Activated CD4-positive, alpha-beta T cell treated with anti-CD3 and anti-CD28 coated beads, Interleukin-2, amount 10 ng/mL, durations not matched to agents 24 days and 14 days (primary cell): Measurements from ENCODE around the gene PSMD2. TPM values are rescaled to one million over a fixed set of nuclear protein-coding genes. Genes with fewer than 3 reads are reported as not detected.

Experiments used
- DNase-seq: peaks from one replicate; pipeline ENCODE4 v3.0.0; 2022
- H3K27ac Mint-ChIP-seq: one replicate; pipeline ENCODE4 v1.8.0; 2022; ENCODE audit warnings: mild to moderate bottlenecking, mixed read lengths
- H3K27me3 Mint-ChIP-seq: one replicate; pipeline ENCODE4 v1.8.0; 2022; ENCODE audit warnings: mixed read lengths
- H3K36me3 Mint-ChIP-seq: one replicate; pipeline ENCODE4 v1.8.0; 2022; ENCODE audit warnings: low read depth, mild to moderate bottlenecking, mixed read lengths
- H3K4me1 Mint-ChIP-seq: one replicate; pipeline ENCODE4 v1.8.0; 2021; ENCODE audit warnings: mixed read lengths
- H3K4me3 Mint-ChIP-seq: one replicate; pipeline ENCODE4 v1.8.0; 2022; ENCODE audit warnings: mild to moderate bottlenecking, moderate library complexity, mixed read lengths
- H3K9me3 Mint-ChIP-seq: one replicate; pipeline ENCODE4 v1.8.0; 2021; ENCODE audit warnings: mixed read lengths
- intact Hi-C: fragments of 100-400 bp; cut with micrococcal nuclease; formaldehyde crosslinking; loops from one replicate; pipeline ENCODE4 v1.15.1; 2023
- total RNA-seq: library from RNA; stranded (reverse); gene quantifications from 2 replicates; pipeline ENCODE4 v1.2.3, GENCODE V29; 2022

PSMD2 gene
- total RNA-seq, 1 donor from 2014 or later, result 283 TPM

DNA sequence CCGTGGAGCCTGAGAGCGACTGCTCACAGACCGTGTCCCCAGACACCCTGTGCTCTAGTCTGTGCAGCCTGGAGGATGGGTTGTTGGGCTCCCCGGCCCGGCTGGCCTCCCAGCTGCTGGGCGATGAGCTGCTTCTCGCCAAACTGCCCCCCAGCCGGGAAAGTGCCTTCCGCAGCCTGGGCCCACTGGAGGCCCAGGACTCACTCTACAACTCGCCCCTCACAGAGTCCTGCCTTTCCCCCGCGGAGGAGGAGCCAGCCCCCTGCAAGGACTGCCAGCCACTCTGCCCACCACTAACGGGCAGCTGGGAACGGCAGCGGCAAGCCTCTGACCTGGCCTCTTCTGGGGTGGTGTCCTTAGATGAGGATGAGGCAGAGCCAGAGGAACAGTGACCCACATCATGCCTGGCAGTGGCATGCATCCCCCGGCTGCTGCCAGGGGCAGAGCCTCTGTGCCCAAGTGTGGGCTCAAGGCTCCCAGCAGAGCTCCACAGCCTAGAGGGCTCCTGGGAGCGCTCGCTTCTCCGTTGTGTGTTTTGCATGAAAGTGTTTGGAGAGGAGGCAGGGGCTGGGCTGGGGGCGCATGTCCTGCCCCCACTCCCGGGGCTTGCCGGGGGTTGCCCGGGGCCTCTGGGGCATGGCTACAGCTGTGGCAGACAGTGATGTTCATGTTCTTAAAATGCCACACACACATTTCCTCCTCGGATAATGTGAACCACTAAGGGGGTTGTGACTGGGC is 45.7 kb downstream of the PSMD2 start:
- Mint-ChIP-seq H3K9me3 (no peaks in the 10 kb centered on the region), H3K36me3 (peaks cover 6% of the 10 kb centered on the region), H3K4me3 (no peak overlapping the region), H3K4me1 (peaks cover 15% of the 10 kb centered on the region), H3K27me3 (no peaks in the 10 kb centered on the region), H3K27ac (no peak overlapping the region)
- intact Hi-C loops, result no loop called here
- no peak for DNase-seq

DNA sequence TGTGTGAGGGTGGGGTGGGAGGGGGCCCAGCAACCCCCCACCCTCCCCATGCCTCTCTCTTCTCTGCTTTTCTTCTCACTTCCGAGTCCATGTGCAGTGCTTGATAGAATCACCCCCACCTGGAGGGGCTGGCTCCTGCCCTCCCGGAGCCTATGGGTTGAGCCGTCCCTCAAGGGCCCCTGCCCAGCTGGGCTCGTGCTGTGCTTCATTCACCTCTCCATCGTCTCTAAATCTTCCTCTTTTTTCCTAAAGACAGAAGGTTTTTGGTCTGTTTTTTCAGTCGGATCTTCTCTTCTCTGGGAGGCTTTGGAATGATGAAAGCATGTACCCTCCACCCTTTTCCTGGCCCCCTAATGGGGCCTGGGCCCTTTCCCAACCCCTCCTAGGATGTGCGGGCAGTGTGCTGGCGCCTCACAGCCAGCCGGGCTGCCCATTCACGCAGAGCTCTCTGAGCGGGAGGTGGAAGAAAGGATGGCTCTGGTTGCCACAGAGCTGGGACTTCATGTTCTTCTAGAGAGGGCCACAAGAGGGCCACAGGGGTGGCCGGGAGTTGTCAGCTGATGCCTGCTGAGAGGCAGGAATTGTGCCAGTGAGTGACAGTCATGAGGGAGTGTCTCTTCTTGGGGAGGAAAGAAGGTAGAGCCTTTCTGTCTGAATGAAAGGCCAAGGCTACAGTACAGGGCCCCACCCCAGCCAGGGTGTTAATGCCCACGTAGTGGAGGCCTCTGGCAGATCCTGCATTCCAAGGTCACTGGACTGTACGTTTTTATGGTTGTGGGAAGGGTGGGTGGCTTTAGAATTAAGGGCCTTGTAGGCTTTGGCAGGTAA is 46.5 kb downstream of the PSMD2 start:
- Mint-ChIP-seq H3K4me1 (peaks cover 15% of the 10 kb centered on the region), H3K36me3 (peaks cover 6% of the 10 kb centered on the region), H3K9me3 (no peaks in the 10 kb centered on the region), H3K27ac (peak overlapping the region; percentile 51), H3K27me3 (no peaks in the 10 kb centered on the region), H3K4me3 (no peak overlapping the region)
- DNase-seq, result peak; percentile 64
- intact Hi-C loops, result no loop called here

DNA sequence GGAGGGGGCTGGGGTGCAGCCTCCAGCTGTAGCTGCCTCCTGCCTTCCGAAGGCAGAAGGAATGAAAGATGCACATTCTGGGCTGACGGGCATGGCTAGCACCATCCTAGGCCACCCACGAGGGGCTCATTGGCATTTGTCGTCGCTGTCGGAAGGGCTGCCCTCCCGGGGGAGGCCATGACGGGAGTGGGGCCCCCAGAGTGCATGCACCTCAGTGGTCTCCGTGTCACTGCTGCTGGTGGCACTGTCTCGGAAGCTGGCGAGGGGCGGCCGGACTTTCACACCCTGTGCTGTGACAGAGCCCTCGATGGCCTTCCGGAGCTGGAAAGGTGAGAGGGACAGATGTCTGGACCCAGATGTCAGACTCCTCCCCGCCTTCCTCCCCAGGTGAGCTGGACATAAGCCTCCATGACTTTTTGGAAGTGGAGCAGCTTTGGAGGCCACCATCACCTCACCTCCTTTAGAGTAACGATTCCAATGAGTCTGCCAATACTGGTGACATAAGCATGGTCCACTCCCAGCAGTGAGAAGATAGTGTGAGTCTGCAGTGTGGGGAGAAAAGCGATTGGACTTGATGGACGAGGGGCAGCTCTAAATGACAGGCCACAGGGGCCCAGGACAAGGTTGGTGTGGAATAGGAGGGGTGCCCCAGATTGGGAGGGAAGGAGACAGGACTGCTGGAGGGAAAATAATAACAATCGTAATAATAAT is 47.6 kb downstream of the PSMD2 start:
- Mint-ChIP-seq H3K4me3 (no peak overlapping the region), H3K27ac (no peak overlapping the region), H3K36me3 (peaks cover 6% of the 10 kb centered on the region), H3K9me3 (no peaks in the 10 kb centered on the region), H3K4me1 (peaks cover 7% of the 10 kb centered on the region), H3K27me3 (no peaks in the 10 kb centered on the region)
- DNase-seq, result no peak
- intact Hi-C loops, result no loop called here

DNA sequence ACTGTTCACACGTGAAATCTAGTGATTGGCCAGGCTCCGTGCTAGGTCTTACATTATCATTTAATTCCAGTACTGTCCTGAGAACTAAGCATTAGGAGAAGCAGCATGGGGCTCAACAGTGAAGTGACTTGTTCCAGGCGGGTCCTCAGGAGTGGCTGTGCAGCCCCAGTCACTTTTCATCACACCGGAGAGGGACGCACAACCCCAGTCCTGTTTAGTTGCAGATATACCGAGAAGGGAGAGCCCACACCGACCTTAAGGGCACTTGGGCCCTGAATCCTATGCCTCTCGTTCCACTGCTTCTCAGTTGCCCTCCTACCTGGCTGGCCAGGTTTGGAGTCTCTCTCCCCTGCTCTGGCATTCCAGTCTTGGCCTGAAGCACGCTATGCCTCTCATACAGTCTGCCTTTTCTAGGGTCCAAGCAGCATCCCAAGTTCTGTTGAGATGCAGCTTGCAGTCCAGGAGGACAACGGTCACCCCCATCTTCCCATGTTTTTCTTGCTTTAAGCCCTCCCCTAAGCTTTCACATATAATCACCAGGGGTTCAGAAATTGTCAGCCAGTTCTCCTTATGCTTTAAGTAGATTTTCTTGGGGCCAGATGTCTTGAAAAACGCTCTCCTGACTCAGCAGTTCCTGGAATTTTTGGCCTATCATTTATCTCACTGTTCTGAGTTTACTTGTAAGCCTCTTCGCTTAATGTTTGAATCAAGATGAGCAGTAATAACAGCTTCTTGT is 48.4 kb downstream of the PSMD2 start:
- intact Hi-C loops, result no loop called here
- no peak overlapping the region for H3K27ac Mint-ChIP-seq
- H3K9me3 Mint-ChIP-seq, result no peaks in the 10 kb centered on the region
- H3K36me3 Mint-ChIP-seq, result peaks cover 6% of the 10 kb centered on the region
- no peak for DNase-seq
- H3K4me3 Mint-ChIP-seq, result no peak overlapping the region
- no peaks in the 10 kb centered on the region for H3K27me3 Mint-ChIP-seq
- peaks cover 7% of the 10 kb centered on the region for H3K4me1 Mint-ChIP-seq

DNA sequence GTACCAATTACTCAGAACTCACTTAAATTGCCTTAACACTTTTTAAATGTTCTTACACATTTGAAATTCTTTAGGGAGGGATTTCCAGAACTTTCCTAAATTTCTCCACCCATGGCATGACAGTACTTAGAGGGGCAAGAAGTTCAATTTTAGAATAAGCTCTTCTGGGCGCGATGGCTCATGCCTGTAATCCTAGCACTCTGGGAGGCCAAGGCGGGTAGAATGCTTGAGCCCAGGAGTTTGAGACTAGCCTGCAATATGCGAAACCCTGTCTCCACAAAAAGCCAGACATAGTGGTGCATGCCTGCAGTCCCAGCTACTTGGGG is 49.0 kb downstream of the PSMD2 start:
- Mint-ChIP-seq H3K27ac (no peak overlapping the region), H3K4me3 (no peak overlapping the region), H3K27me3 (no peaks in the 10 kb centered on the region), H3K36me3 (peaks cover 3% of the 10 kb centered on the region), H3K9me3 (no peaks in the 10 kb centered on the region), H3K4me1 (peaks cover 7% of the 10 kb centered on the region)
- intact Hi-C loops, result no loop called here
- DNase-seq, result no peak

DNA sequence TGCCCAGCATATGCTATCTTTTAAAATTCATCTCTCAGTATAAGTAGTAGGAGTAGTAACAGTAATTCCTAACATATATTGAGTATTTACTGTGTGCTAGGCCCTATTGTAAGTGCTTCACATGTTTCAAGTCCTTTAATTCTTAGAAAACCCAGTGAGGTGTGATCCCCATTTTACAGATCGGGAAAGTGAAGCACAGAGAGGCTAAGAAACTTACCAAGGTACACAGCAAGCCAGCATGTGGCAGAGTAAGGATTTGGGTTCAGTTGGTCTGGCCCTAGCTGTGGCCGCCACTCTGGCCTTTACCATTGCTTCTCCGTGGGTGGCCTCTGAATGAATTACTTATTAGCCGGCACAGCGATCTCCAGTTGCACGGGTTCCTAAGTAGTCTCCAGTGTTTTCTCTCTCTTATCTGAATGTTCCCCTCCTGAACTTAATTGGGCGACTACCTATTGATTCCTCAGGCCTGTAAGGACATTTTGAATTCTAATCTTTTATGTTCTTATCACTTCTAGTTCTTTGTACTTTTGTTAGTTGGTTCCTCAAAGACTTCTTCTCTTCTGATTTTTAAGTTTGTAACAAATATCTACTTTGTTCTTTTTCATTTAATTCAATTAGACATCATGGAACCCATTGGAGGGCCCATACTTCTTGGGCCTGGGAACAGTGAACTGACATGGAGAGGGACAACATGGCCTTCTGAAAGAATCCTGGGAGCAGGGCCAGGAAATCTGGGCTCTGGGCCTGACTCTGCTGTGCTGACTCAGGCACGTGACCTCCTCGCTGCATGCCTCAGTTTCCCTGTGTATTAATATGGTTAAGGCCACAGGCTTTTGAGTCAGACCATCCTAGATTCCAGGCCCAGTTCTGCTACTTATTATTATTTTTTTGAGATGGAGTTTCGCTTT is 50.8 kb downstream of the PSMD2 start:
- Mint-ChIP-seq H3K27ac (no peak overlapping the region), H3K4me3 (no peak overlapping the region), H3K36me3 (peaks cover 1% of the 10 kb centered on the region), H3K9me3 (no peaks in the 10 kb centered on the region), H3K4me1 (peaks cover 7% of the 10 kb centered on the region), H3K27me3 (no peaks in the 10 kb centered on the region)
- intact Hi-C loops, result no loop called here
- no peak for DNase-seq

DNA sequence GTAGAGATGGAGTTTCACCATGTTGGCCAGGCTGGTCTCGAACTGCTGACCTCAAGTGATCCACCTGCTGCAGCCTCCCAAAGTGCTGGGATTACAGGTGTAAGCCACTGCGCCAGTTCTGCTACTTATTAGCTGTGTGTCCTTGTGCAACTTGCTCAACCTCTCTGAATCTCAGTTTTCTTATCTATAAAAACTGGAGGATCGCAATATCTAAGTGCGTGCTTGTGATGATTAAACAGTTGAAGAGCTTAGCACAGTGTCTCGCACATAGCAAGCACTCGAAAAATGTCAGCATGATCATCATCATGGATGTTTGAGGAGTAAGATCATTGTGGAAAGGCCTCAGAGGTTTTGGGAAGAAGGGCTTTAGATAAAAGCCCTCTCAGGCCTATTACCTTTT is 51.6 kb downstream of the PSMD2 start:
- Mint-ChIP-seq H3K9me3 (no peaks in the 10 kb centered on the region), H3K27ac (no peak overlapping the region), H3K4me1 (peaks cover 5% of the 10 kb centered on the region), H3K36me3 (no peaks in the 10 kb centered on the region), H3K27me3 (no peaks in the 10 kb centered on the region), H3K4me3 (no peak overlapping the region)
- intact Hi-C loops, result no loop called here
- no peak for DNase-seq

DNA sequence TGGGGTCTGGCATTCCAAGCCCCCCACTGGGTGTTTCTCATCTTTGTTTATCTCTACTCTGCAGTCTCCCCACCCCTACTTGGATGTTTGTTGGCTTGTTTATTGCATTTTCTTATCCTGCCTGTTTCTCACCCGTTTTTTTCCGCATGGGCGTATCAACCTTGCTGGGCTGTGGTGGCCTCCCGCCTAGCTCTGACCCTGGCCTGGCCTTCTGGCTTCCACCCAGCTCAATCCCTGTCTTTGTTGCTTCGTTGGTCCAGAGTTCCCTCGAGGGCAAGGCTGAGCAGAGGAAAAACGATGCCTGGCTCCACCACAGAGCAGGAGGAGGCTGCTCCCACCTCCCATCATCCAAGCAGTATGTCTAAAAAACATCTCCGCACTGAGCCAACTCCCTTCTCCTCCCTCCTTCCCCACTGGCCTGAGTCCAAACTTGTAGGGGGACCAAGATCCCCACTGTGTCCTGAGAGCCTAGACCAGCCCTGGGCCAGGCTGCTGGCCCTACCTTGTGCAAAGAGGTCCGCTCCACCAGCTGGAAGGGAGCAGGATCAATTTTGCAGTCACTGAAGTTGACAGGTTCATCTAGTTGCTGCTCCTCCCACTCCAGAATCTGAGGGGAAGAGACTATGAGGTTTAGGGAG is 52.6 kb downstream of the PSMD2 start:
- Mint-ChIP-seq H3K27ac (no peak overlapping the region), H3K4me1 (peaks cover 4% of the 10 kb centered on the region), H3K4me3 (no peak overlapping the region), H3K36me3 (no peaks in the 10 kb centered on the region), H3K9me3 (no peaks in the 10 kb centered on the region), H3K27me3 (no peaks in the 10 kb centered on the region)
- no peak for DNase-seq
- intact Hi-C loops, result no loop called here

DNA sequence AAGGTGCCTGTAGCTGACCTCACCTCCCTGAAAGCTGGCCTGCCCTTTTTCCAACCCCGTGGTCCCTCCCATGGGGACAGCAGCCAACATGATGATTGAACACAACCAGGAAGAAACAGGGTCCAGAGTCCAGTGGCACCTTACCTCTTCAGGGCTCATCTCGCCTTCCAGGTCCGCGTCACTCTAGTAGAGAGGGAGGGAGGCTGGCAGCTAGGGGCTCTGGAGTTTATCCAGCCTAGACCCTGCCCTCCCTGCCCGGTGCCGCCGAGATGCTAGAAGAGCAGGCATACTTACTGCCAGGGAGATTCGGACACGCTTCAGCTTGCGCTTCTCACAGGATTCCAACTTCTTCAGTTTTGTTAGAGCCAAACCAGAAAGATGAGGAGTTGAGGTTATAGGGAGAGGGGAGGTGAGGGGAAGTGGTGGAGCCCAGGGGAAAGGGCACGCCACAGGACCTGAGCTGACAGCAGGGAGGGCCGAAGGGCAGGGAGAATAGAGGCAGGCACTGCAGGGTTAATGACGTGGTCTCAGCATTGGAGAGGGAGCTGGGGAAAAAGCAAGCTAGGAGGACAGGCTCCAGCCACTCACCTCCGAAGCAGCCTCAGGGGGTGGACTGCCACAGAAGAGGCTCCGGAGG is 53.2 kb downstream of the PSMD2 start:
- no peak for DNase-seq
- H3K9me3 Mint-ChIP-seq, result no peaks in the 10 kb centered on the region
- H3K27me3 Mint-ChIP-seq, result no peaks in the 10 kb centered on the region
- no peak overlapping the region for H3K27ac Mint-ChIP-seq
- no peaks in the 10 kb centered on the region for H3K36me3 Mint-ChIP-seq
- no peak overlapping the region for H3K4me3 Mint-ChIP-seq
- H3K4me1 Mint-ChIP-seq, result peaks cover 4% of the 10 kb centered on the region
- intact Hi-C loops, result no loop called here

DNA sequence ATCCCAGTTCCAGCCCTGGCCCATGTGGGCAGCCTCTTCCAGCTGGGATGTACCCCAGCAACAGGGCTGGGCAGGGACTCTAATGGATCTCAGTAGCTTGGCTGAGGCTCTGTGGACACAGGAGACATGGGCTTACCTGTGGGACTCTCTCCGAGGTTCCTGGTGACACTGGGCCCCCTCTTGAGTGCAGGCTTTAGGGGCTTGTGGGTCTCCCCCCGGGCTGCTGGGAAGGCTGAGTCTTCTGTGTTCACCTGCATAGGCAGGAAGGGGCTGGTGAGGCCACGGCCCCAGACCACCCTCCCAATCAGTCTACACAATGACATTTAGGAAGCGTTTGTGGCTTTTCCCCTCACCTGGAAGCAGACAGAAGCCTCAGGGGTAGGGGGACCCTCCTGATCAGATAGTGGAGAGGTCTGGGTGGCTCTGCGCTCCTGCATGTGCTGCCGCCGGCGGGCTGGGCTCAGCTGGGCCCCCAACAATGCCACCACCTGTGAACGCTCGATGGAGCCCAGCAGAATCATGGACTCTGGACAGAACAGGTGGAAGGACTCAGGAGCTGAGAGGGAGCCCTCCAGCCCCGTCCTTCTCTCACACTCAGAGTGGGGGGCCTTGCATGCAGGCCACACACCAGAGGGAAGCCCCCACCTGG is 54.0 kb downstream of the PSMD2 start:
- Mint-ChIP-seq H3K4me1 (no peaks in the 10 kb centered on the region), H3K27me3 (no peaks in the 10 kb centered on the region), H3K4me3 (no peak overlapping the region), H3K27ac (no peak overlapping the region), H3K36me3 (no peaks in the 10 kb centered on the region), H3K9me3 (no peaks in the 10 kb centered on the region)
- intact Hi-C loops, result no loop called here
- DNase-seq, result no peak

DNA sequence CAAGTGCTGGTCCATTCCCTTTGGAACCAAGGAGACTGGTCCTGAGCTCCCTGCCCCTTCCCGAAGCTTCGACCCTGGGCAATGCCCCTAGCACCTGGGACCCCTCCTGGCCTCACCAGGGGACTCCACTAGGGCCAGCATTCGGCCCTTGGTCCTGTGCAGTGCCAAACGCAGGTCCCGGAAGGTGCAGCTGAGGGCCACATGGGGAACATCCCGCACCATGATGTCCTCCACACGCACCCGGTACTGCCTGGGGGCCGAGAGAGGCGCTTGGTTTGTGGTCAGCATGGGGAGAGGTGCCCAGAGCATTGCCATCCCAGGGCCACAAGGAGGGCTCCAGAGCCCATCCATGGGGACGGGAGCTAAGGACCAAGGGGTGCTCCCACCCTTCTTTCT is 54.5 kb downstream of the PSMD2 start:
- no peaks in the 10 kb centered on the region for H3K27me3 Mint-ChIP-seq
- DNase-seq, result no peak
- H3K4me1 Mint-ChIP-seq, result no peaks in the 10 kb centered on the region
- H3K9me3 Mint-ChIP-seq, result no peaks in the 10 kb centered on the region
- H3K36me3 Mint-ChIP-seq, result no peaks in the 10 kb centered on the region
- H3K4me3 Mint-ChIP-seq, result no peak overlapping the region
- intact Hi-C loops, result no loop called here
- no peak overlapping the region for H3K27ac Mint-ChIP-seq

DNA sequence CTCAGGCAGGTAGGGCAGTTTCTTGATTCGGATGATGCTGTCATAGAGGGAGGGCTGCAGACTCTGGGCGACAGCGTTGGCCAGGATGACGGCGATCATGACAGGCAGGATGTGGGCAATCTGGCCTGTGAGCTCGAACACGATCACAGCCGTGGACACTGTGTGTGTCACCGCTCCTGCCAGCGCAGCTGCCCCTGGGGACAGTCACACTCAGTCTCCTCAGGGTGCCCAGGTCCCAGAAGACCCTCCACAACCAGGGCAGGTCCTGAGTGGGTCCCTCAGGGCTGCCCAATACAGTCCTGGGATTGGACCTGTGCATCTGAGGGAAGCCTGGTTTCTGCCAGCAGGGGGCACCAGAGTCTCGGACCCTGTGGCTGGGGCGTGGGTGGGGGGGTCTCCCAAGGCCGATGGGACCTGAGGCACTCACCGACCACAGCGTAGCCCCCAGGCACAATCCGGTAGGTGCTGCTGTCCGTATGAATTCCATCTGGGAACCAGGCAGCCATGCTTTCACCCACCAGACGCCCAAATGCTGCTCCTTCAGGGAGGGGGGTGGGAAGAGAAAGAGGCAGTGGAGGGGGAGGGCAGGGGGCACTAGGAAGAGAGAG is 55.2 kb downstream of the PSMD2 start:
- Mint-ChIP-seq H3K4me1 (no peaks in the 10 kb centered on the region), H3K36me3 (no peaks in the 10 kb centered on the region), H3K27me3 (no peaks in the 10 kb centered on the region), H3K27ac (no peak overlapping the region), H3K9me3 (no peaks in the 10 kb centered on the region), H3K4me3 (no peak overlapping the region)
- intact Hi-C loops, result no loop called here
- peak; percentile 87 for DNase-seq
